NB4 (cell line): ENCODE data around the gene ZNF491.

Experiments used
- MYC ChIP-seq: IDR thresholded peaks from 2 replicates; pipeline ENCODE4 v1.6.1; 2011; ENCODE audit warnings: low read depth, low read length
- TF ChIP-seq, protein P1 (sequence below): IDR thresholded peaks from one replicate; pipeline ENCODE4 v1.5.1; 2012; ENCODE audit warnings: low read depth, low read length

DNA sequence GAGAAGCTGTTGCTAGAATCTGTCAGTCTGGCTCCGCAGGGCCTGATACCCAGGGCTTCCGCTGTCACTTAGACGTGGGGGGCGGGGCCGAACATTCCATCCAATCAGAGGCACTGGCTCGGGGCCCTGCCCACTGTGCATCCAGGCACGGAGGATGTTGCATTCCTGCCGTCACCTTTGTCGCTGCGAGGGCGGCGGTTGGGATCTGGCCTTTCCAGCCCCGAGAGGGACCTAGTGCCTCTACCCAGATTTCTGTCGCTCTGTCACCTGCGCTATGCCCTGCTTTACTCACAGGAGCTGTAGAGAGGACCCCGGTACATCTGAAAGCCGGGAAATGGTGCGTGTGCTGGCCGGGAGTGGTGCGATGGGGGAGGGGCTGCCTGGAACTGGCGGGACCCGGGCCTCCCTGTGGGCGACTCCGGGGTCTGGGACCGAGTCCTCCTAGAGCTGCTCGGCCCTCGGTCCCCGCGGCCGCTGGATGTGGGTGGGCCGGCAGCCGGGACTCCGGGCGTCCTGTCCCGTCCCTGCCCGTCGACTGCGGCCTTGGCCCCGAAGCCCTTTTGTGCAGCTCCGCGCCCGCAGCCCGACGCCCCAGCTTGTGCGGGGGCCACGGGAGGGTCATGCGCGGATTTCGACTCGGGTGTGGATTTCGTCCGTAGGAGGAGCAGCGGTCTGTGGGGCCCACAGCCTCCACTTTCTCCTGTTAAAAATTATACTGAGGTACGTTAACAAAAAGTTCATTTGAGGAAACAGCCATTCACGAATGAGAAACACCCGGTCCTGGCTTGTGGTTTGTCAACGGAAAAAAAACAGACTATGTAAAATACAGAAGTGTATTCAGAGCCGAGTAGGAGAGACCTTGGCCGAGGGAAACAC lies 50.5 kb downstream of the ZNF491 start, which contains the start of gene ZNF439:
- TF ChIP-seq, protein P1, sequence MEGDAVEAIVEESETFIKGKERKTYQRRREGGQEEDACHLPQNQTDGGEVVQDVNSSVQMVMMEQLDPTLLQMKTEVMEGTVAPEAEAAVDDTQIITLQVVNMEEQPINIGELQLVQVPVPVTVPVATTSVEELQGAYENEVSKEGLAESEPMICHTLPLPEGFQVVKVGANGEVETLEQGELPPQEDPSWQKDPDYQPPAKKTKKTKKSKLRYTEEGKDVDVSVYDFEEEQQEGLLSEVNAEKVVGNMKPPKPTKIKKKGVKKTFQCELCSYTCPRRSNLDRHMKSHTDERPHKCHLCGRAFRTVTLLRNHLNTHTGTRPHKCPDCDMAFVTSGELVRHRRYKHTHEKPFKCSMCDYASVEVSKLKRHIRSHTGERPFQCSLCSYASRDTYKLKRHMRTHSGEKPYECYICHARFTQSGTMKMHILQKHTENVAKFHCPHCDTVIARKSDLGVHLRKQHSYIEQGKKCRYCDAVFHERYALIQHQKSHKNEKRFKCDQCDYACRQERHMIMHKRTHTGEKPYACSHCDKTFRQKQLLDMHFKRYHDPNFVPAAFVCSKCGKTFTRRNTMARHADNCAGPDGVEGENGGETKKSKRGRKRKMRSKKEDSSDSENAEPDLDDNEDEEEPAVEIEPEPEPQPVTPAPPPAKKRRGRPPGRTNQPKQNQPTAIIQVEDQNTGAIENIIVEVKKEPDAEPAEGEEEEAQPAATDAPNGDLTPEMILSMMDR = no peak
- TF ChIP-seq MYC = no peak
